Activated naive CD4-positive, alpha-beta T cell treated with anti-CD3 and anti-CD28 coated beads, Interleukin-2, amount 50 U/mL, for 24 hours (primary cell): Measurements from ENCODE around the gene RPGR.

Experiments
- H3K27ac Mint-ChIP-seq: one replicate; pipeline ENCODE4 v1.8.0; 2021; ENCODE audit warnings: mild to moderate bottlenecking, mixed read lengths
- H3K27me3 Mint-ChIP-seq: one replicate; pipeline ENCODE4 v1.8.0; 2021; ENCODE audit warnings: mixed read lengths
- H3K36me3 Mint-ChIP-seq: one replicate; pipeline ENCODE4 v1.8.0; 2021; ENCODE audit warnings: mixed read lengths
- H3K4me1 Mint-ChIP-seq: one replicate; pipeline ENCODE4 v1.8.0; 2021; ENCODE audit warnings: mixed read lengths
- H3K4me3 Mint-ChIP-seq: one replicate; pipeline ENCODE4 v1.8.0; 2021; ENCODE audit warnings: mild to moderate bottlenecking, mixed read lengths
- H3K9me3 Mint-ChIP-seq: one replicate; pipeline ENCODE4 v1.8.0; 2021; ENCODE audit warnings: mixed read lengths

The RPGR gene

DNA sequence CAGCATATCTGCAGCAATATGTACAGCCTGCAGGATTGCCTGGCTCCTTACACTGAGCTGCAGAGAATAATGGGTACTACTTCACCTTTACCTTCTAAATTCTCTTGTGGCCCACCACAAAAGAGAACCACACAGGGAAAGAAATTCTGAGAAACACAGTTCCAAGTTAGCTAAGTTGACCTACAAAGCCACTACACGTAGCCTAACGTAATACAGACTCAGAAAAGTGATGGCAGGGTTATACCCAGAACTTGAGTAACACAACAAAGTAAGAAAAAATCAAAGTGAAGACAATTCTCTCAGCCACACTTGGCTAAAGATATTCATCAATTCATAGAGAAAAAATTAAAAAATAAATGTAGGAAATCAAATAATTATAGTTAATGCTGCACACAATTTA is 80.3 kb downstream of the RPGR start:
- H3K27ac Mint-ChIP-seq: no peak overlapping the region
- H3K4me3 Mint-ChIP-seq: no peak overlapping the region
- no peaks in the 10 kb centered on the region for H3K36me3 Mint-ChIP-seq
- no peaks in the 10 kb centered on the region for H3K4me1 Mint-ChIP-seq
- H3K9me3 Mint-ChIP-seq: no peaks in the 10 kb centered on the region
- no peaks in the 10 kb centered on the region for H3K27me3 Mint-ChIP-seq

DNA sequence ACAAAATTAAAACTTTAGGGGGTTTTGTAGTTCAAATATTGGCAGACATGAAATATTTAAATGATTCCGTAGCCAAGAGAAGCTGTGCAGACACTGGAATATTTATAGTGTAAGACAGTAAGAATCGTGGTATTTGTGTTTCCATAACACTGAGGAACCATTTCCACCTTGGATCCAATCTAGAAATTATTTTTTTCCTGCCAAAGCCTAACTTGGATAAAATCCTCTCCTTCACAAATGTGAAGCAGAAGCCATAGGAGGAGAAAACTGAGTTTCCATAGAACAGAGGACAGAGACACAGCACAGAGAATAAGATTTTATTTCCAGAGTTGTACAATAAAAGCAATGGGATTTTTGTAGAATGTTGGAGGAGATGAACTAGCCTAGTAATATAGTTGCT is 86.8 kb downstream of the RPGR start:
- H3K27me3 Mint-ChIP-seq: peaks cover 3% of the 10 kb centered on the region
- H3K9me3 Mint-ChIP-seq: no peaks in the 10 kb centered on the region
- H3K27ac Mint-ChIP-seq: no peak overlapping the region

GRCh38 chrX:38236901-38237615 is 90.3 kb downstream of the RPGR start:
- H3K9me3 Mint-ChIP-seq: no peaks in the 10 kb centered on the region
- no peaks in the 10 kb centered on the region for H3K4me1 Mint-ChIP-seq
- H3K27me3 Mint-ChIP-seq: peaks cover 3% of the 10 kb centered on the region
- H3K36me3 Mint-ChIP-seq: no peaks in the 10 kb centered on the region
- H3K4me3 Mint-ChIP-seq: no peak overlapping the region
- no peak overlapping the region for H3K27ac Mint-ChIP-seq

More for the DNA sequence above, 86.8 kb downstream of the RPGR start:
- Mint-ChIP-seq H3K36me3 (no peaks in the 10 kb centered on the region), H3K4me1 (no peaks in the 10 kb centered on the region), H3K4me3 (no peak overlapping the region)

GRCh38 chrX:38233891-38234667 is 93.2 kb downstream of the RPGR start:
- H3K27ac Mint-ChIP-seq: no peak overlapping the region
- H3K4me3 Mint-ChIP-seq: no peak overlapping the region
- H3K4me1 Mint-ChIP-seq: no peaks in the 10 kb centered on the region

GRCh38 chrX:38232079-38232686 is 95.1 kb downstream of the RPGR start:
- no peak overlapping the region for H3K4me3 Mint-ChIP-seq
- no peaks in the 10 kb centered on the region for H3K36me3 Mint-ChIP-seq
- no peaks in the 10 kb centered on the region for H3K27me3 Mint-ChIP-seq
- H3K27ac Mint-ChIP-seq: no peak overlapping the region
- H3K4me1 Mint-ChIP-seq: no peaks in the 10 kb centered on the region
- H3K9me3 Mint-ChIP-seq: no peaks in the 10 kb centered on the region

More at GRCh38 chrX:38233891-38234667, 93.2 kb downstream of the RPGR start:
- no peaks in the 10 kb centered on the region for H3K36me3 Mint-ChIP-seq
- peaks cover 3% of the 10 kb centered on the region for H3K27me3 Mint-ChIP-seq
- H3K9me3 Mint-ChIP-seq: no peaks in the 10 kb centered on the region

DNA sequence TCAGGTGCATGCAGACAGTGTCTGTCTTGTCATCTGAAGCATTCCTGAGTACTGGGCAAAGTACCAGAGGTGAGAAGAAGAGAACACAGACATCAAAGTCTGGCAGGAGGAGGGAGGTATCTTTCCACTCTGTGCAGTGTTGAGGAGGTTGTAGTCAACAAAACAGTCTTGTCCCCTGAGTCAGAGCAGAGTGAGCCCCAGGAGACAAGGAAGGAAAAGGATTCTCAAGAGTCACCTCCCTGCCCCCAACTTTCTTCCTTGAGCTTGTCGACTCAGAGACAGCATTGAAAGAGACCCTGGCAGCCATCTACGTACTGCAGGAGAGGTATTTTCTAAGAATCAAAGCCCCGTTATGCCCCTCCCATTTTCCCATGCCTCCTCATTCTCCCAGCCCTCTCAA is 102.2 kb downstream of the RPGR start:
- H3K27me3 Mint-ChIP-seq: peaks cover 12% of the 10 kb centered on the region
- no peaks in the 10 kb centered on the region for H3K36me3 Mint-ChIP-seq
- H3K9me3 Mint-ChIP-seq: no peaks in the 10 kb centered on the region
- H3K4me3 Mint-ChIP-seq: no peak overlapping the region
- H3K4me1 Mint-ChIP-seq: no peaks in the 10 kb centered on the region
- H3K27ac Mint-ChIP-seq: no peak overlapping the region

- no peak overlapping the region for H3K4me3 Mint-ChIP-seq
- H3K27me3 Mint-ChIP-seq: peaks cover 16% of the 10 kb centered on the region
- H3K36me3 Mint-ChIP-seq: no peaks in the 10 kb centered on the region
- H3K4me1 Mint-ChIP-seq: no peaks in the 10 kb centered on the region
- no peaks in the 10 kb centered on the region for H3K9me3 Mint-ChIP-seq
- H3K27ac Mint-ChIP-seq: no peak overlapping the region
Measured at GRCh38 chrX:38224160-38224559, 103.1 kb downstream of the RPGR start.

GRCh38 chrX:38221391-38221929 is 105.8 kb downstream of the RPGR start:
- no peak overlapping the region for H3K27ac Mint-ChIP-seq
- no peaks in the 10 kb centered on the region for H3K9me3 Mint-ChIP-seq
- no peak overlapping the region for H3K4me3 Mint-ChIP-seq
- H3K27me3 Mint-ChIP-seq: peaks cover 12% of the 10 kb centered on the region
- H3K4me1 Mint-ChIP-seq: no peaks in the 10 kb centered on the region
- H3K36me3 Mint-ChIP-seq: no peaks in the 10 kb centered on the region

GRCh38 chrX:38220415-38221390 is 106.6 kb downstream of the RPGR start, which contains the start of gene SRPX:
TSS of gene SRPX (minus strand) at chrX:38220871. CDS start at chrX:38220792, 79 bp downstream.
- Mint-ChIP-seq H3K4me3 (no peak within 1 kb of the TSS), H3K27me3 (peaks cover 12% of the 10 kb centered on the region), H3K4me1 (no peaks in the 10 kb centered on the region), H3K27ac (no peak within 1 kb of the TSS), H3K9me3 (no peaks in the 10 kb centered on the region), H3K36me3 (no peaks in the 10 kb centered on the region)

- Mint-ChIP-seq H3K4me1 (no peaks in the 10 kb centered on the region), H3K9me3 (no peaks in the 10 kb centered on the region), H3K27me3 (peaks cover 12% of the 10 kb centered on the region), H3K36me3 (no peaks in the 10 kb centered on the region), H3K4me3 (no peak overlapping the region), H3K27ac (no peak overlapping the region)
Measured at GRCh38 chrX:38220024-38220414, 107.3 kb downstream of the RPGR start.
